Endothelial cell of umbilical vein (primary cell): ENCODE results near the gene GOLPH3.

Source experiments
- CTCF ChIP-seq, 2 donors: IDR thresholded peaks; 1 replicate in 1 of 2; 2 replicates in 1 of 2; pipeline ENCODE4 v1.5.1; 2011; ENCODE audit warnings: low read length in 2 of 2, mild to moderate bottlenecking in 2 of 2, moderate library complexity in 2 of 2, control low read depth in 1 of 2, inconsistent platforms in 1 of 2, low read depth in 1 of 2; ENCODE audit not compliant: insufficient read depth in 1 of 2; ENCODE audit errors: extremely low read depth in 1 of 2
- EZH2 ChIP-seq: IDR thresholded peaks from 2 replicates; pipeline ENCODE4 v1.6.1; 2012; ENCODE audit warnings: borderline replicate concordance, low read depth, mild to moderate bottlenecking, moderate library complexity, low read length, inconsistent platforms; ENCODE audit not compliant: severe bottlenecking
- FOS ChIP-seq: IDR thresholded peaks from 2 replicates; pipeline ENCODE4 v1.6.1; 2011; ENCODE audit warnings: mild to moderate bottlenecking, low read length, moderate library complexity, borderline replicate concordance; ENCODE audit not compliant: insufficient read depth
- JUN ChIP-seq: IDR thresholded peaks from 2 replicates; pipeline ENCODE4 v1.6.1; 2011; ENCODE audit warnings: borderline replicate concordance, low read depth; ENCODE audit not compliant: insufficient read length, insufficient read depth
- MYC ChIP-seq: IDR thresholded peaks from one replicate; pipeline ENCODE4 v1.6.1; 2011; ENCODE audit warnings: mild to moderate bottlenecking, low read depth, low read length
- POLR2A ChIP-seq: IDR thresholded peaks from 2 replicates; pipeline ENCODE4 v1.6.1; 2012; ENCODE audit warnings: low read depth, mild to moderate bottlenecking, control low read depth, low read length
- POLR2AphosphoS5 ChIP-seq: IDR thresholded peaks from 2 replicates; pipeline ENCODE4 v1.6.1; 2012; ENCODE audit warnings: low read depth, mild to moderate bottlenecking, control low read depth, low read length, moderate library complexity; ENCODE audit not compliant: insufficient read depth
- TF ChIP-seq, protein P1 (sequence below): IDR thresholded peaks from 2 replicates; pipeline ENCODE4 v1.6.1; 2011; ENCODE audit not compliant: insufficient read depth, insufficient read length

DNA sequence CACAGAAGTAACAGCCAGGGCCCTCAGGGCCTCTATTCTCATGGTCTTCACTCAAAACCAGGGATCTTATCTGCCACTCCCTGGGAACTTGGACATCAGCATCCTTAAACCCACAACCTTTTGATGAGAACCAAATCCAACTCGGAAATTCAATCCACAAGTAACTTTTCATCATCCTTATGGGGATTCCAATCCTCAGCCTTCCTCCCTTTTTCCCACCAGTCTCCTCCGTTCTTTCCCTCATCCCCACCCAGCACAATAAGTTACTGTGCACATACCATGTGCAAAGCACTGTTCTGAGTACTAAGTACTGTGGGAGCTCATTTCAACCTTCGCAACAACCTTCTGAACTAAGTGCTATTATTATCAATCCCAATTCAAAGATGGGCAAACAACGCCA lies 17.0 kb downstream of the GOLPH3 start:
- TF ChIP-seq POLR2A (no peak), CTCF (IDR thresholded peaks at IDR 0.05; ENCODE audit: extremely low read depth in 1 of 2, insufficient read depth in 1 of 2, low read depth in 1 of 2, low read length in 2 of 2) (no peak), FOS (no peak), JUN (no peak), EZH2 (no peak), POLR2AphosphoS5 (no peak), MYC (no peak)
- TF ChIP-seq, protein P1, sequence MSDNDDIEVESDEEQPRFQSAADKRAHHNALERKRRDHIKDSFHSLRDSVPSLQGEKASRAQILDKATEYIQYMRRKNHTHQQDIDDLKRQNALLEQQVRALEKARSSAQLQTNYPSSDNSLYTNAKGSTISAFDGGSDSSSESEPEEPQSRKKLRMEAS, result no peak
